OCI-LY7 (cell line): ENCODE data around the gene SLC45A3. TPM values are rescaled to one million over a fixed set of nuclear protein-coding genes. Genes with fewer than 3 reads are reported as not detected.

Source experiments
- BruUV-seq: library from RNA; stranded (reverse); fragments of 400-500 nt; replicated peaks from 2 replicates; lab custom pipeline; 2021; lab: Mats Ljungman, UMichigan
- CTCF ChIA-PET: fragments of 300-600 bp; sonication (Branson Sonifier 250); formaldehyde crosslinking; loops from one replicate; lab custom pipeline; 2022; ENCODE audit warnings: antibody characterized with exemption; ENCODE audit not compliant: unreplicated experiment; lab: Charles Lee
- POLR2A ChIA-PET: fragments of 300-600 bp; sonication (Branson Sonifier 250); formaldehyde crosslinking; loops from one replicate; lab custom pipeline; 2022; ENCODE audit warnings: antibody characterized with exemption; lab: Charles Lee
- DNase-seq: peaks from one replicate; pipeline ENCODE4 v3.0.0-alpha.2; 2015; ENCODE audit warnings: low spot score
- H2AFZ ChIP-seq: fragments of 200-600 bp; sonication (generic), shearing (Covaris generic); 2 replicates; pipeline ENCODE4 v1.6.1; 2014; ENCODE audit warnings: mild to moderate bottlenecking, antibody characterized with exemption, low read length, moderate library complexity
- H3K27ac ChIP-seq: fragments of 200-600 bp; sonication (generic); 2 replicates; pipeline ENCODE4 v1.5.1; 2014; ENCODE audit warnings: mixed run types, low read depth, mild to moderate bottlenecking, moderate library complexity, low read length, inconsistent platforms; ENCODE audit not compliant: poor library complexity, severe bottlenecking
- H3K36me3 ChIP-seq: fragments of 200-600 bp; sonication (generic); 2 replicates; pipeline ENCODE4 v1.6.1; 2014; ENCODE audit warnings: mild to moderate bottlenecking, antibody characterized with exemption, low read length, moderate library complexity, mixed read lengths; ENCODE audit not compliant: insufficient read depth
- H3K4me1 ChIP-seq: fragments of 200-600 bp; sonication (generic); 2 replicates; pipeline ENCODE4 v1.5.1; 2014; ENCODE audit warnings: mild to moderate bottlenecking, low read length; ENCODE audit not compliant: insufficient read depth, poor library complexity, severe bottlenecking
- H3K4me2 ChIP-seq: fragments of 200-600 bp; sonication (generic); 2 replicates; pipeline ENCODE4 v1.6.1; 2014; ENCODE audit warnings: mild to moderate bottlenecking, low read length
- H3K4me3 ChIP-seq: fragments of 200-600 bp; sonication (generic); 2 replicates; pipeline ENCODE4 v1.5.1; 2014; ENCODE audit warnings: mild to moderate bottlenecking, low read depth, low read length; ENCODE audit not compliant: poor library complexity, severe bottlenecking
- H3K79me2 ChIP-seq: fragments of 200-600 bp; sonication (generic); 2 replicates; pipeline ENCODE4 v1.6.1; 2016; ENCODE audit warnings: low read depth, mild to moderate bottlenecking, low read length, moderate library complexity, mixed read lengths; ENCODE audit not compliant: insufficient read depth
- H3K9me2 ChIP-seq: fragments of 200-600 bp; sonication (generic); 2 replicates; pipeline ENCODE4 v1.6.1; 2016; ENCODE audit warnings: mild to moderate bottlenecking, low read length, mixed read lengths; ENCODE audit not compliant: insufficient read depth
- H3K9me3 ChIP-seq: fragments of 200-600 bp; sonication (generic); 2 replicates; pipeline ENCODE4 v1.6.1; 2014; ENCODE audit warnings: mild to moderate bottlenecking, mixed run types, low read length, mixed read lengths
- H4K20me1 ChIP-seq: fragments of 200-600 bp; sonication (generic); 2 replicates; pipeline ENCODE4 v1.6.1; 2014; ENCODE audit warnings: mild to moderate bottlenecking, antibody characterized with exemption, low read length, moderate library complexity, mixed read lengths; ENCODE audit not compliant: insufficient read depth
- CTCF ChIP-seq: fragments of 200-600 bp; sonication (generic); conservative IDR thresholded peaks from 2 replicates; pipeline ENCODE4 v1.5.1; 2014; ENCODE audit warnings: mild to moderate bottlenecking, antibody characterized with exemption, low read length, moderate library complexity, mixed read lengths
- EZH2phosphoT487 ChIP-seq: fragments of 200-600 bp; sonication (generic); IDR thresholded peaks from 2 replicates; pipeline ENCODE4 v1.6.1; 2018; ENCODE audit warnings: low read depth, borderline replicate concordance, mild to moderate bottlenecking, mixed run types, antibody characterized with exemption, low read length, moderate library complexity, mixed read lengths
- intact Hi-C: fragments of 100-400 bp; cut with micrococcal nuclease; formaldehyde crosslinking; loops from one replicate; pipeline ENCODE4 v1.10.0; 2022; ENCODE audit not compliant: unreplicated experiment
- total RNA-seq, 2 experiments: library from RNA; depleted of rRNA in 1 of 2; stranded (reverse); fragments of >200 nt in 1 of 2; shearing (Covaris generic) in 1 of 2; gene quantifications; 2 replicates each; pipeline ENCODE4 v1.2.3, GENCODE V29; 2014 to 2022

Gene SLC45A3
- total RNA-seq, 2 experiments from 2014 or later: 2.4 to 5.3 TPM

GRCh38 chr1:205689479-205689878 lies 9.2 kb upstream of the SLC45A3 start:
- Histone ChIP-seq H3K4me2 (no peak overlapping the region), H2AFZ (no peak overlapping the region), H3K4me3 (no peak overlapping the region), H3K9me3 (no peaks in the 10 kb centered on the region), H3K36me3 (no peaks in the 10 kb centered on the region), H3K4me1 (peaks cover 7% of the 10 kb centered on the region), H4K20me1 (no peaks in the 10 kb centered on the region), H3K27ac (no peak overlapping the region), H3K9me2 (no peaks in the 10 kb centered on the region), H3K79me2 (no peaks in the 10 kb centered on the region)
- DNase-seq: no peak
- TF ChIP-seq CTCF (no peak), EZH2phosphoT487 (no peak)
- ChIA-PET CTCF (no interaction called here), POLR2A (no interaction called here)
- no TSS peak for BruUV-seq
- intact Hi-C loops: no loop called here

GRCh38 chr1:205688171-205689080 lies 8.1 kb upstream of the SLC45A3 start:
- Histone ChIP-seq H3K79me2 (no peaks in the 10 kb centered on the region), H3K4me1 (peaks cover 5% of the 10 kb centered on the region), H3K4me2 (no peak overlapping the region), H3K4me3 (no peak overlapping the region), H4K20me1 (no peaks in the 10 kb centered on the region), H3K9me2 (no peaks in the 10 kb centered on the region), H2AFZ (no peak overlapping the region), H3K27ac (no peak overlapping the region), H3K36me3 (no peaks in the 10 kb centered on the region), H3K9me3 (no peaks in the 10 kb centered on the region)
- POLR2A ChIA-PET: no interaction called here
- BruUV-seq: no TSS peak
- intact Hi-C loops: no loop called here
- CTCF ChIA-PET: no interaction called here
- no peak for DNase-seq
- TF ChIP-seq EZH2phosphoT487 (no peak), CTCF (no peak)

- intact Hi-C loops: no loop called here
Measured at GRCh38 chr1:205687242-205687641, 6.9 kb upstream of the SLC45A3 start.

More at GRCh38 chr1:205687242-205687641, 6.9 kb upstream of the SLC45A3 start:
- Histone ChIP-seq H3K79me2 (no peaks in the 10 kb centered on the region), H3K36me3 (no peaks in the 10 kb centered on the region), H3K9me3 (no peaks in the 10 kb centered on the region), H4K20me1 (no peaks in the 10 kb centered on the region), H3K27ac (no peak overlapping the region), H3K4me3 (no peak overlapping the region), H3K4me2 (no peak overlapping the region), H3K4me1 (no peaks in the 10 kb centered on the region), H2AFZ (no peak overlapping the region), H3K9me2 (no peaks in the 10 kb centered on the region)
- no TSS peak for BruUV-seq
- ChIA-PET CTCF (no interaction called here), POLR2A (interaction anchor here (1.1 kb wide), 1 partner anchor 9 kb away, joined by 3 read pairs; no protein-coding TSS in a partner anchor)
- TF ChIP-seq CTCF (no peak), EZH2phosphoT487 (no peak)
- no peak for DNase-seq
